Sigmoid colon (tissue), 7 donors: ENCODE measurements around the gene ATP1A2. TPM values are rescaled to one million over a fixed set of nuclear protein-coding genes. Genes with fewer than 3 reads are reported as not detected.

Experiments
- DNase-seq: peaks from one replicate; pipeline ENCODE4 v3.0.0-alpha.2; 2019
- H3K27ac ChIP-seq, 4 donors: fragments of 200-600 bp; sonication (generic); one replicate each; pipeline ENCODE4 v1.5.1; 2016 to 2019; ENCODE audit warnings: mild to moderate bottlenecking in 1 of 4
- H3K27me3 ChIP-seq, 3 donors: fragments of 200-600 bp; sonication (generic); one replicate each; pipeline ENCODE4 v1.5.1; 2019; ENCODE audit warnings: mild to moderate bottlenecking in 1 of 3
- H3K36me3 ChIP-seq, 4 donors: fragments of 200-600 bp; sonication (generic); one replicate each; pipeline ENCODE4 v1.5.1; 2016 to 2019
- H3K4me1 ChIP-seq, 4 donors: fragments of 200-600 bp; sonication (generic); one replicate each; pipeline ENCODE4 v1.5.1; 2017 to 2019
- H3K4me3 ChIP-seq, 4 donors: fragments of 200-600 bp; sonication (generic); one replicate each; pipeline ENCODE4 v1.5.1; 2017 to 2019; ENCODE audit warnings: mild to moderate bottlenecking in 2 of 4, moderate library complexity in 1 of 4
- H3K9me3 ChIP-seq, 4 donors: fragments of 200-600 bp in 3 of 4; sonication (generic) in 3 of 4; one replicate each; pipeline versions ENCODE4 v1.5.1 to v1.6.1; 2013 to 2019
- CTCF ChIP-seq, 4 experiments: fragments of 450-650 bp in 3 of 4; fragments of 200-600 bp in 1 of 4; IDR thresholded peaks; one replicate each; pipeline ENCODE4 v1.5.1; 2016 to 2019; ENCODE audit warnings: antibody characterized with exemption in 4 of 4, mild to moderate bottlenecking in 3 of 4, moderate library complexity in 2 of 4
- EP300 ChIP-seq, 4 donors: sonication (generic); formaldehyde crosslinking; IDR thresholded peaks; one replicate each; pipeline ENCODE4 v1.6.1; 2017; ENCODE audit warnings: antibody characterized with exemption in 4 of 4
- POLR2A ChIP-seq, 2 donors: fragments of 450-650 bp; IDR thresholded peaks; one replicate each; pipeline ENCODE4 v1.6.1; 2016; ENCODE audit warnings: antibody characterized with exemption in 2 of 2, mild to moderate bottlenecking in 2 of 2, moderate library complexity in 2 of 2
- POLR2AphosphoS5 ChIP-seq, 4 donors: sonication (generic); formaldehyde crosslinking; IDR thresholded peaks; one replicate each; pipeline ENCODE4 v1.6.1; 2017; ENCODE audit warnings: antibody characterized with exemption in 4 of 4
- WGBS, 2 donors: extraction: QIAGEN DNeasy Blood & Tissue Kit; methylation state at CpG; one replicate each; pipeline ENCODE4 v1.1.7; 2013; 5-methylcytosine and 5-hydroxymethylcytosine counted together
- intact Hi-C: fragments of 100-400 bp; cut with DNase I; formaldehyde crosslinking; loops from one replicate; pipeline ENCODE4 v1.15.1; 2023
- polyA plus RNA-seq, 3 donors: library from polyadenylated mRNA; stranded (reverse); fragments of 200-250 nt; gene quantifications; one replicate each; pipeline ENCODE4 v1.2.3, GENCODE V29; 2013
- total RNA-seq, 4 donors: library from RNA; depleted of rRNA; stranded (reverse); fragments of >200 nt; gene quantifications; one replicate each; pipeline ENCODE4 v1.1.0, GENCODE V29; 2016
- donor health status: healthy with polysubstance abuse.
- donor health status: Bipolar disorder and iron deficiency.
- donor health status: healthy.

ATP1A2 gene
- total and polyA plus RNA-seq, 7 donors: 0.92 to 153 (median 60.7) TPM

DNA sequence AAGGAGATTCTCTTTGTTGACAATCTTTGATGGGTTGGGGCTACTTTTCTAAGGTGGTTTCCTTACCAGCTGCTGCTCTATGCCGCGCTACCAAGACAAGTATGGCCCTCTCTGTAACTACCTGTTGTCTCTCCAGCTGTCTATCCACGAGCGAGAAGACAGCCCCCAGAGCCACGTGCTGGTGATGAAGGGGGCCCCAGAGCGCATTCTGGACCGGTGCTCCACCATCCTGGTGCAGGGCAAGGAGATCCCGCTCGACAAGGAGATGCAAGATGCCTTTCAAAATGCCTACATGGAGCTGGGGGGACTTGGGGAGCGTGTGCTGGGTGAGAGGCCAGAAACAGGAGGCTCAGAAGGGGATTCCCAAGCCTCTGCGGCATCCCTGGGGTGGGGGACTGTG, 14.4 kb downstream of the ATP1A2 start:
- Histone ChIP-seq H3K27ac (peak overlapping the region; percentile 62 to 83 (median 74)), H3K27me3 (no peaks in the 10 kb centered on the region), H3K4me3 (no peak overlapping the region), H3K4me1 (peaks cover 0 to 49% (median 42%) of the 10 kb centered on the region in 4 donors), H3K36me3 (peaks cover 23 to 93% (median 44%) of the 10 kb centered on the region in 4 donors), H3K9me3 (no peaks in the 10 kb centered on the region)
- 87 to 89% methylated on average over 11 of the region's 11 CpGs for whole genome bisulfite sequencing, 2 donors
- peak; percentile 45 for DNase-seq
- intact Hi-C loops: no loop called here
- TF ChIP-seq POLR2AphosphoS5 (IDR thresholded peaks at IDR 0.05): no peak
- TF ChIP-seq POLR2A (IDR thresholded peaks at IDR 0.05): no peak
- TF ChIP-seq CTCF (IDR thresholded peaks at IDR 0.05): no peak
- TF ChIP-seq EP300 (IDR thresholded peaks at IDR 0.05): no peak

DNA sequence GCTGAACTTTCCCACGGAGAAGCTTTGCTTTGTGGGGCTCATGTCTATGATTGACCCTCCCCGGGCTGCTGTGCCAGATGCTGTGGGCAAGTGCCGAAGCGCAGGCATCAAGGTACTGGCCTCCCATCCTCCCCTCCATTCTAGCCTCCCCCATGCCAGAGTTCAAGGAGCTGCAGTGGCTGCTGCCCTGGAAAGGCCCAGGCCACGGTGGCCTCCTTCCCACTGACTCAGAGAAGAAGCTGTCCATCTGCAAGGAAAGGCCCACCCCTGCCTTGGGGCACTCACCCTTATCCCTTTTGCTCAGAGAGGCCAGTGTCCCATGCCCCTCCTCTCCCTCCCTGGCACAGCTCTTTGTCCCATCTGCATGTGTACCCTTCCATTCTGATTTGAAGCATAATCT, 14.9 kb downstream of the ATP1A2 start:
- intact Hi-C loops: no loop called here
- no peak overlapping the region for H3K4me3 ChIP-seq
- peaks cover 23 to 93% (median 42%) of the 10 kb centered on the region in 4 donors for H3K36me3 ChIP-seq
- 81 to 87% methylated on average over 5 of the region's 5 CpGs for WGBS, 2 donors
- peaks cover 0 to 44% (median 37%) of the 10 kb centered on the region in 4 donors for H3K4me1 ChIP-seq
- TF ChIP-seq EP300 (IDR thresholded peaks at IDR 0.05): no peak
- no peak for TF ChIP-seq POLR2AphosphoS5 (IDR thresholded peaks at IDR 0.05)
- no peak for TF ChIP-seq CTCF (IDR thresholded peaks at IDR 0.05)
- no peak for TF ChIP-seq POLR2A (IDR thresholded peaks at IDR 0.05)
- H3K27me3 ChIP-seq: no peaks in the 10 kb centered on the region
- DNase-seq: no peak
- peak overlapping the region; percentile 62 to 83 (median 74) for H3K27ac ChIP-seq
- no peaks in the 10 kb centered on the region for H3K9me3 ChIP-seq

GRCh38 chr1:160130939-160131338, 15.4 kb downstream of the ATP1A2 start:
- TF ChIP-seq POLR2AphosphoS5 (IDR thresholded peaks at IDR 0.05) (no peak), POLR2A (IDR thresholded peaks at IDR 0.05) (no peak), EP300 (IDR thresholded peaks at IDR 0.05) (no peak), CTCF (IDR thresholded peaks at IDR 0.05) (no peak)
- H3K27me3 ChIP-seq: no peaks in the 10 kb centered on the region
- 93% methylated on average over 1 of the region's 1 CpG for WGBS, 2 donors
- peaks cover 0 to 40% (median 35%) of the 10 kb centered on the region in 4 donors for H3K4me1 ChIP-seq
- H3K36me3 ChIP-seq: peaks cover 24 to 93% (median 43%) of the 10 kb centered on the region in 4 donors
- DNase-seq: peak; percentile 12
- H3K27ac ChIP-seq: peak overlapping the region; percentile 62 to 83 (median 74)
- no peak overlapping the region for H3K4me3 ChIP-seq
- intact Hi-C loops: no loop called here
- no peaks in the 10 kb centered on the region for H3K9me3 ChIP-seq

GRCh38 chr1:160131803-160132565, 16.4 kb downstream of the ATP1A2 start:
- peak; percentile 86 for DNase-seq
- intact Hi-C loops: no loop called here
- Histone ChIP-seq H3K4me1 (peaks cover 0 to 42% (median 36%) of the 10 kb centered on the region in 4 donors), H3K9me3 (no peaks in the 10 kb centered on the region), H3K36me3 (peaks cover 19 to 93% (median 46%) of the 10 kb centered on the region in 4 donors), H3K27me3 (no peaks in the 10 kb centered on the region), H3K27ac (peak overlapping the region; percentile 62 to 83 (median 74)), H3K4me3 (no peak overlapping the region)
- 73 to 83% methylated on average over 8 of the region's 8 CpGs for WGBS, 2 donors
- TF ChIP-seq CTCF (IDR thresholded peaks at IDR 0.05) (no peak), POLR2AphosphoS5 (IDR thresholded peaks at IDR 0.05) (peak; percentile 33 to 82 (median 64)), EP300 (IDR thresholded peaks at IDR 0.05) (peak in 3 of 4 donors; percentile 66 to 93 (median 75)), POLR2A (IDR thresholded peaks at IDR 0.05) (no peak)
